ENCODE data around the gene ACP2.
A peak's percentile ranks its signal among the peaks of the same experiment; 100 is the strongest.

- TF ChIP-seq CTCF (IDR thresholded peaks at IDR 0.05) = peak; percentile 38
- TF ChIP-seq GABPA (IDR thresholded peaks at IDR 0.05; ENCODE audit: low read depth) = no peak
- TF ChIP-seq ELF1 (IDR thresholded peaks at IDR 0.05) = no peak
- TF ChIP-seq FOXM1 (IDR thresholded peaks at IDR 0.05; ENCODE audit: low read depth) = no peak
- TF ChIP-seq YY1 (IDR thresholded peaks at IDR 0.05; ENCODE audit: low read depth) = no peak
- TF ChIP-seq USF2 (IDR thresholded peaks at IDR 0.05; ENCODE audit: borderline replicate concordance, low read depth, low read length) = no peak
- no peak for TF ChIP-seq NFIC (IDR thresholded peaks at IDR 0.05; ENCODE audit: borderline replicate concordance)
- TF ChIP-seq RAD21 (IDR thresholded peaks at IDR 0.05; ENCODE audit: low read length) = peak; percentile 51
These were observed 14.5 kb downstream of the ACP2 start for GRCh38 chr11:47233989-47234668.

All from SK-N-SH (cell line).